Gastrocnemius medialis (tissue), 4 donors: ENCODE measurements around the gene AKAP8. TPM values are rescaled to one million over a fixed set of nuclear protein-coding genes. Genes with fewer than 3 reads are reported as not detected.

ENCODE experiments used
- ATAC-seq, 2 donors: fragments of 150-250 bp; one replicate each; pipeline ENCODE4 v1.9.1; 2016
- DNase-seq, 2 donors: peaks; one replicate each; pipeline ENCODE4 v3.0.0-alpha.2; 2019
- H3K27ac ChIP-seq, 4 donors: fragments of 200-600 bp; sonication (generic); 1 replicate in 1 of 4; 2 replicates in 3 of 4; pipeline ENCODE4 v1.5.1; 2016 to 2018; ENCODE audit warnings: mild to moderate bottlenecking in 2 of 4, moderate library complexity in 1 of 4
- H3K27me3 ChIP-seq, 3 donors: fragments of 200-600 bp; sonication (generic) in 2 of 3; 1 replicate in 1 of 3; 2 replicates in 2 of 3; pipeline versions ENCODE4 v1.5.1 to v1.6.0; 2016 to 2019; ENCODE audit warnings: mild to moderate bottlenecking in 1 of 3, moderate library complexity in 1 of 3
- H3K36me3 ChIP-seq, 2 donors: fragments of 200-600 bp; sonication (generic) in 1 of 2; one replicate each; pipeline ENCODE4 v1.5.1; 2017 to 2018
- H3K4me1 ChIP-seq, 2 donors: fragments of 200-600 bp; sonication (generic) in 1 of 2; one replicate each; pipeline ENCODE4 v1.5.1; 2016 to 2017; ENCODE audit warnings: mild to moderate bottlenecking in 2 of 2
- H3K4me3 ChIP-seq, 4 donors: fragments of 200-600 bp; sonication (generic) in 3 of 4; 1 replicate in 1 of 4; 2 replicates in 3 of 4; pipeline ENCODE4 v1.5.1; 2016 to 2019; ENCODE audit warnings: mild to moderate bottlenecking in 2 of 4
- H3K9me3 ChIP-seq, 3 donors: fragments of 200-600 bp; sonication (generic) in 2 of 3; 1 replicate in 1 of 3; 2 replicates in 2 of 3; pipeline ENCODE4 v1.5.1; 2016 to 2019
- CTCF ChIP-seq, 5 experiments: fragments of 450-650 bp in 3 of 5; fragments of 200-600 bp in 2 of 5; sonication (generic) in 2 of 5; IDR thresholded peaks in 4 of 5; conservative IDR thresholded peaks in 1 of 5; 1 replicate in 4 of 5; 2 replicates in 1 of 5; pipeline ENCODE4 v1.5.1; 2016 to 2019; ENCODE audit warnings: antibody characterized with exemption in 5 of 5, mild to moderate bottlenecking in 3 of 5, moderate library complexity in 3 of 5
- POLR2A ChIP-seq, 2 donors: fragments of 450-650 bp; IDR thresholded peaks; one replicate each; pipeline ENCODE4 v1.6.1; 2017; ENCODE audit warnings: antibody characterized with exemption in 2 of 2, mild to moderate bottlenecking in 2 of 2, moderate library complexity in 2 of 2
- in situ Hi-C, 4 donors: fragments of 200-750 bp; cut with MboI; loops; one replicate each; pipeline versions ENCODE4 v1.15.0 to v1.8.0; 2017; ENCODE audit warnings: low sequenced_read_pairs in 4 of 4
- intact Hi-C: fragments of 100-400 bp; cut with DNase I; formaldehyde crosslinking; loops from one replicate; pipeline ENCODE4 v1.15.1; 2023; ENCODE audit warnings: low total_unique reads
- total RNA-seq, 4 donors: library from RNA; depleted of rRNA; stranded (reverse); fragments of >200 nt; gene quantifications; one replicate each; pipeline versions ENCODE4 v1.1.0 to v1.2.3, GENCODE V29; 2016

AKAP8 gene
- total RNA-seq, 4 donors from 2014 or later, result 26.0 to 41.5 (median 27.5) TPM

GRCh38 chr19:15422296-15423075 is 42.9 kb upstream of the AKAP8 start:
- ATAC-seq, result no peak
- no peaks in the 10 kb centered on the region for H3K9me3 ChIP-seq
- peaks cover 0 to 48% of the 10 kb centered on the region in 2 donors for H3K36me3 ChIP-seq
- in situ Hi-C loops (no loop called here), intact Hi-C loops (no loop called here)
- H3K27ac ChIP-seq, result peak overlapping the region; percentile 70 to 84 (median 80)
- H3K4me3 ChIP-seq, result no peak overlapping the region
- H3K27me3 ChIP-seq, result no peaks in the 10 kb centered on the region
- TF ChIP-seq POLR2A (IDR thresholded peaks at IDR 0.05) (no peak), CTCF (IDR thresholded peaks at IDR 0.05 in 4 of 5, conservative IDR thresholded peaks at IDR 0.05 in 1 of 5) (no peak)
- peaks cover 26% of the 10 kb centered on the region in 2 donors for H3K4me1 ChIP-seq
- no peak for DNase-seq

GRCh38 chr19:15421721-15422260 is 42.2 kb upstream of the AKAP8 start:
- ATAC-seq, result no peak
- Histone ChIP-seq H3K27ac (peak overlapping the region; percentile 70 to 84 (median 80)), H3K4me1 (peaks cover 33% of the 10 kb centered on the region in 2 donors), H3K9me3 (no peaks in the 10 kb centered on the region), H3K27me3 (no peaks in the 10 kb centered on the region), H3K36me3 (peaks cover 0 to 41% of the 10 kb centered on the region in 2 donors), H3K4me3 (no peak overlapping the region)
- TF ChIP-seq CTCF (IDR thresholded peaks at IDR 0.05 in 4 of 5, conservative IDR thresholded peaks at IDR 0.05 in 1 of 5), result no peak
- TF ChIP-seq POLR2A (IDR thresholded peaks at IDR 0.05), result no peak
- in situ Hi-C loops (no loop called here), intact Hi-C loops (no loop called here)
- DNase-seq, result peak in 1 of 2 donors; percentile 46

GRCh38 chr19:15421136-15421695 is 41.6 kb upstream of the AKAP8 start:
- intact Hi-C loops (no loop called here), in situ Hi-C loops (no loop called here)
- peaks cover 38 to 39% of the 10 kb centered on the region in 2 donors for H3K4me1 ChIP-seq

GRCh38 chr19:15419413-15420025 is 39.9 kb upstream of the AKAP8 start:
- TF ChIP-seq POLR2A (IDR thresholded peaks at IDR 0.05) (no peak), CTCF (IDR thresholded peaks at IDR 0.05 in 4 of 5, conservative IDR thresholded peaks at IDR 0.05 in 1 of 5) (no peak)
- DNase-seq, result no peak
- in situ Hi-C loops (no loop called here), intact Hi-C loops (loop anchor here (1.0 to 5.0 kb wide), 3 partner anchors 13 to 139 kb away; partner anchors contain the start of gene BRD4)
- Histone ChIP-seq H3K4me1 (peaks cover 48 to 53% of the 10 kb centered on the region in 2 donors), H3K27ac (peak overlapping the region; percentile 72 to 96 (median 83)), H3K27me3 (no peaks in the 10 kb centered on the region), H3K36me3 (peaks cover 0 to 28% of the 10 kb centered on the region in 2 donors), H3K9me3 (no peaks in the 10 kb centered on the region), H3K4me3 (peak overlapping the region; percentile 71 to 93 (median 85))
- ATAC-seq, result peak; percentile 13 to 24

More at GRCh38 chr19:15421136-15421695, 41.6 kb upstream of the AKAP8 start:
- Histone ChIP-seq H3K27me3 (no peaks in the 10 kb centered on the region), H3K27ac (peak overlapping the region; percentile 70 to 84 (median 80)), H3K9me3 (no peaks in the 10 kb centered on the region), H3K4me3 (no peak overlapping the region), H3K36me3 (peaks cover 0 to 35% of the 10 kb centered on the region in 2 donors)
- no peak for TF ChIP-seq CTCF (IDR thresholded peaks at IDR 0.05 in 4 of 5, conservative IDR thresholded peaks at IDR 0.05 in 1 of 5)
- no peak for TF ChIP-seq POLR2A (IDR thresholded peaks at IDR 0.05)
- DNase-seq, result no peak
- no peak for ATAC-seq
